ENCODE results near the gene POLR3GL.
"Not testable (repeated sequence)": the region's sequence is repeated elsewhere in the genome, so short reads cannot be mapped to it uniquely, and the experiment has no call there.

The POLR3GL gene, protein sequence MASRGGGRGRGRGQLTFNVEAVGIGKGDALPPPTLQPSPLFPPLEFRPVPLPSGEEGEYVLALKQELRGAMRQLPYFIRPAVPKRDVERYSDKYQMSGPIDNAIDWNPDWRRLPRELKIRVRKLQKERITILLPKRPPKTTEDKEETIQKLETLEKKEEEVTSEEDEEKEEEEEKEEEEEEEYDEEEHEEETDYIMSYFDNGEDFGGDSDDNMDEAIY

DNA sequence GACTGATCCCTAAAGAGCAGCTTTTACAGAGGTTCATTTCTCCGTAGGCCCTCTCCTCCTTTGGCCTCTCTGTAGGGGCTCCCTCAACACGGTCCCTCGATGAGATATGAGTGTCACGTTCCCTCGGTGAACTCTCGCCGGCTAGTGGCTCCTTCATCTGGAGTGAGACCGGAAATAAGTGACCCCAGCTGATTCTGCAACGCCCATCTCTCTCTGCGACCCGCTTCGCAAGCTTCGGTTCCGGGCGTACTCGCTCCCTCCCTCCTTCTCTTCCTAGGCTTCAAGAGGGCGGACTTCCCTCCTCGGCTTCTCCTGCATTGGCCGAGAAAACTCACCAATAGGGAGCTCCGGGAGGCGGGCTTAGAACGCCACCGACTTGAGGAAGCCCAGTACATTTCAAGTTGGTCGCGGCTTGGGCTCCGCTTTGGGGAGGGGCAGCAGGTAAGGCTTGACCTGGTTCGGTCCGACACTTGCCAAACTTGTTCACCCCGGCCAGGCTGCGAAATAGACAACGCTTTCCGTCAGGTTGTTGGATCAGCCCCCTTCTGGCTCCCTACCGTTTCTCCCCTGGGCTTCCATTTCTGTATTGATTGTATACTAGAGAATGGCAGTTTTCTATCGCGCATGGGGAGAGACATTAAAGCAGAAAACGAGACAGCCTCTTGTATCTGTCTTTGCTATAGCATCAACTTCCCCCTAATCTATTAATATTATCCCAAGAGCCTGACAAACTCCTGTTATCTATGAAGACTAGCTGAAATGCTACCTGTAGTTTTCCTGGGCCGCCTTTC is at the start of gene POLR3GL, which contains the start of gene ANKRD34A:
Gene POLR3GL (plus strand): TSS at position 363 of the 791 bp plus-strand sequence. CDS start 10,176 bp downstream, outside the sequence.
Gene ANKRD34A (minus strand): TSS at position 248 of the 791 bp plus-strand sequence. CDS start 2,816 bp downstream, outside the sequence.
- peak; percentile 84 for DNase-seq (ENCODE audit: low spot score)

GRCh38 chr1:145916745-145917144 is 47.7 kb upstream of the POLR3GL start:
- DNase-seq (ENCODE audit: low spot score): no peak

DNA sequence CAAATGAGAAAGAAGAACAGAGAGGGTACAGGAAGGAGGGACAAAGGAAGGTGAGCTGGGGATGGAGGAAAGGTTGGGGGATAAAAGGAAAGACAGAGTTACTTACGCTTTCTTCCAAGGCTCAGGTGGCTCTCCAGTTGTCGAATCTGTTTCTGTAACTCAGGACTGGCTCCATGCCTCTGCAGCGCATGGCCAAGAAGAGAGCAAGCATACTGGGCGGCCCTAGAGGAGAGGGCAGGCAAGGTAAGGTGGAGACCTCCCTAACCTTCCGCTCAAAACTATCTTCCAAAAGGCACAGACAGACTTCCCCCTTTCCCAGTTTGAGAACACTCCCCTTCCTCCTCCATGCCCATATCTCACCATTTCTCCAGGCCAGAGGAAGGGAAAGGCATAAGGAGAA is 46.9 kb upstream of the POLR3GL start:
- DNase-seq (ENCODE audit: low spot score): no peak

DNA sequence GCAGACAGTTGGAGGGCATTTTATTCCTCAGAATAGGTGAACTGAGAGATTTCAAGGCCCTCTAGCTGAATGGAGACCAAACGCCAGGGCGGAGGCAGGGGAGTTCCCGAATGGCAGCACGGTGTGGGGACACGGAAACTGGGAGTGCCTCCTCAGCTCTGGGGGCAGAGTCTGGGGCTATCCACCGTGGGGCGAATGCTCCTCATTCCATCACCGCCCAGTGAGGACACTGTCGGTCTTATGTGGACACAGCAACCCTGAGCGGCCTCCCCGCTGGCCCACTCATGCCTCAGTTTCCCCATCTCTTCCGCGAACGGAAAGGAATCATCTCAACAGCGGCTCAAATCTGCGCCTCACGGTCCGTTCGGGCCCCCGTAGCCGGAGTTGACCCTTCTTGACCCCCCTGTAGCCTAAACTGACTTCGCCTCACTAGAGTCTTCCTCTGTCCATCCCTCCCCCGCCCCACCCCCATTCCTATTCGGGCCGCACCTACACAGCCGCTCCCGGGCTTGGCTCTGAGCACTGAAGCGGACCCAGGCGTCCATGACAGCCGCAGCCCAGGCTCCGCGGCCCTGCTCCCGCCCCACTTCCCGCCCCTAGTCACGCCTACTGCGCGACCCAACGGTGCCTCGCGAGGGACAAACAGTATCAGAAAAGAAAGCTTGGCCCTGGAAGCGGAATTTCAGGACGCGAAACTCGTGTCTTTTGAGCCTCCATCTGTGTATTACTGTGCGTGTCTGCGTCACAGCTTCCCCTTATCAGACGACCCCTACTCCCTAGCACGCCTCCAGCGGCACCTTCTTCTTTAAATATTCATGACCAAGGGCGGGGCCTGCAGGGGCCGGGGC is 46.1 kb upstream of the POLR3GL start, which contains the start of gene PEX11B:
Gene PEX11B (minus strand): TSS at position 574 of the 848 bp plus-strand sequence. CDS start 29 bp downstream, at position 545.
- DNase-seq (ENCODE audit: low spot score): peak; percentile 80

DNA sequence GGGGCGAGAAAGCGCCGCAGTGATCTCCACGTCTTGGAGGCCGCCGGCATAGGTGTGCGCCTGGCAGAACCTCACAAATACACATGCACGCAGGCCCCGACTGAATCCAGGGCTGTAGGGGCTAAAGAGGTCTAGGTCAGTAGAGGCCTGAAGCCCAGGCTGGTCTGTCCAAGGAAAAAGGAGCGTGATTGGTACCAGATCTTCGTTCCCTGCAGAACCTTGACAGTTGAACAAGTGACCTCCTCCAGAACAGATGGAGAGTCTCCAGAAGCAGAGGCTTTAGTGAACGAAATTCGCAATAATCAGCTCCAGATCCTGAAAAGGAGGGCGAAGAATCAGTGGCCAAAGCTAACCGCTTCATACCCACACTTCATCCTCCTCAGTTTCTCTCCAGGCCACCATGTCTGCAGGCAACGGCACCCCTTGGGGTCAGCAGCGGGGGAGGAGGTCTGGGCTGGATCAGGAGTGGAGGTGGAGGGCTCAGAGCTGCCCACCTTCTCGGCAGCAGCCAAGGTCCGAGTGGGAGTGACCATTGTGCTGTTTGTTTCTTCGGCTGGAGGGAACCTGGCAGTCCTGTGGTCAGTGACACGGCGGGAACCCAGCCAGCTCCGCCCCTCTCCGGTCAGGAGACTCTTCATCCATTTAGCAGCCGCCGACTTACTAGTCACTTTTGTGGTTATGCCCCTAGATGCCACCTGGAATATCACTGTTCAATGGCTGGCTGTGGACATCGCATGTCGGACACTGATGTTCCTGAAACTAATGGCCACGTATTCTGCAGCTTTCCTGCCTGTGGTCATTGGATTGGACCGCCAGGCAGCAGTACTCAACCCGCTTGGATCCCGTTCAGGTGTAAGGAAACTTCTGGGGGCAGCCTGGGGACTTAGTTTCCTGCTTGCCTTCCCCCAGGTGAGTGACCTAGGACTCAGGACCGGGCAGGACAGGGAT is 45.2 kb upstream of the POLR3GL start:
- DNase-seq (ENCODE audit: low spot score): peak; percentile 33

DNA sequence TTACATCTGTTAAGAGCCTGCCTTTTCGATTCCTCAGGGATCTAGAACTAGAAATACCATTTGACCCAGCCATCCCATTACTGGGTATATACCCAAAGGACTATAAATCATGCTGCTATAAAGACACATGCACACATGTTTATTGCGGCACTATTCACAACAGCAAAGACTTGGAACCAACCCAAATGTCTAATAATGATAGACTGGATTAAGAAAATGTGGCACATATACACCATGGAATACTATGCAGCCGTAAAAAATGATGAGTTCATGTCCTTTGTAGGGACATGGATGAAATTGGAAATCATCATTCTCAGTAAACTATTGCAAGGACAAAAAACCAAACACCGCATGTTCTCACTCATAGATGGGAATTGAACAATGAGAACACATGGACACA is 44.2 kb upstream of the POLR3GL start:
- not testable (repeated sequence) for DNase-seq (ENCODE audit: low spot score)

DNA sequence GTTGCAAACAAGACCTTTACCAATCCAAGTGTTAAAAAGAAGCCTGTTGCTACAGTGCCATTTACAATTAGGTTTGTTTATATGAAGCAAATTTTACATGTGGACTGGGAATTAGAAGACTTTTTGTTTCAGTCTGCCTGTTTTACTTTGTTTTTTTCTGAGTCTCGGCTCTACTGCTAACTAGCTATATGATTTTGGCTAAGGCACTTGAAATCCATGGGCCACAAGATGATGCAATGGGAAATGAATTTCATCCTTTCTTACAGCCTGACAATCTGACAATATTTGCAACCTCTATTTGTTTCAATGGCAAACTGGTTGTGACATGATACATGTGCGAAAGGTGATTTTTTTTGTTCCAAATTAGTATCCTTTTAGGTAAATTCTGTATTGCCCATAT is 42.2 kb upstream of the POLR3GL start:
- DNase-seq (ENCODE audit: low spot score): no peak

GRCh38 chr1:145926686-145927062 is 37.8 kb upstream of the POLR3GL start:
- DNase-seq (ENCODE audit: low spot score): no peak

GRCh38 chr1:145927063-145927886 is 37.2 kb upstream of the POLR3GL start, which contains the start of gene RBM8A:
Gene RBM8A (minus strand): TSS chr1:145927484. CDS start chr1:145927426, 58 bp downstream.
- DNase-seq (ENCODE audit: low spot score): peak; percentile 96

GRCh38 chr1:145927916-145928643 is 36.4 kb upstream of the POLR3GL start:
- no peak for DNase-seq (ENCODE audit: low spot score)

GRCh38 chr1:145932522-145933009 is 31.9 kb upstream of the POLR3GL start:
- not testable (repeated sequence) for DNase-seq (ENCODE audit: low spot score)

DNA sequence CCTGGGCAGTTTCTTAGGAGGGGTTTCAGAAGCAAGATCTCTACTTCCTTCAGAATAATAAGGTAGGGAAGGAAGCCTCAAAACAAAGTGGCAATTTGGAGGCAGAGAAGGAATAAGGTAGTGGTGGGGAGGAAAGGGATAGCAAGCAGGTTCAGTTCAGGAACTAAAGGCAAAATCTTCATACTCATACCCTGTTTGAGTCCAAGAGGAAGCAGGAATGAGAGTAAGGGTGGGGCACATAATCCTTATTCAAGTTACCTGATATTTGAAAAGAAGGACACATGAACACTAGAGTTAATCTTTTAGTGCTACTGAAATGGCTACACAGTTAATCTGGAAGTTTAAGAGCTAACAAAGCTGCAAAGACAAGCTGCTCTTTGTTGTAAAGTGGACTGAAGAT is 28.8 kb upstream of the POLR3GL start:
- DNase-seq (ENCODE audit: low spot score): no peak

DNA sequence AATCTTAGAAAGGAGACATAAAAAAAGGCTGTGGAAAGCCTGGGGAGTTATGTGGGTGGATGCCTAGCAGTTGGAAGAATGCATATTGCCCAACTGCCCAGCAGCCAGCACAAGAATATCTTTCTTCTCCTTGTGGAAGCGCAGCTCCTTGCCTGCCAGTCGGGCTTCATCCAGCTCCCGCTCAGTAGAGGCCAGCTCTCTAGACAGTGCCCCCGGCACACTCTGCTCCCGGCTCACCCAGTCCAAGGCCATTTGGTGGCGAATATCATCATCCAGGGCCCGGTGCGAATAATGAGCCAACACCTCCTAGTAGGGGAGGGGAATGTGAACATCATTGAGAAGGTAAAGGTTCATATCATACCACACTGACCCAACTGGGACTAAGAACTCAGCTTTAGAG is 28.2 kb upstream of the POLR3GL start:
- DNase-seq (ENCODE audit: low spot score): no peak

- no peak for DNase-seq (ENCODE audit: low spot score)
Observed at GRCh38 chr1:145937436-145937835, 27.1 kb upstream of the POLR3GL start.

GRCh38 chr1:145942405-145942804 is 22.1 kb upstream of the POLR3GL start:
- DNase-seq (ENCODE audit: low spot score): no peak

- no peak for DNase-seq (ENCODE audit: low spot score)
Observed at GRCh38 chr1:145942871-145943270, 21.6 kb upstream of the POLR3GL start.

DNA sequence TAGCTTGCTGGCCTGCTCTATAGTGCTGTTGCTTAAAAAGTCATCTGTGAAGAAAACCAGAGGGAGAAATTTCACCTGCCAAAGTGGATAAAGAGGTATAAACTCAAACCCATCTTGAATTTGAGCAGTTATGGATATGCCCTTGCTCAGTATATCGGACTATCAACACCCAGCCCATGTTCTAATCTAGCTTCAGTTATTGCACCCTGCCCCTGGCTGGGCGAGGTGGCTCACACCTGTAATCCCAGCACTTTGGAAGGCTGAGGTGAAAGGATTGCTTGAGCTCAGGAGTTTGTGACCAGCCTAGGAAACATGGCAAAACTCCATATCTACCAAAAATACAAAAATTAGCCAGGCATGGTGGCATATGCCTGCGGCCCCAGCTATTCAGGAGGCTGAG is 20.0 kb upstream of the POLR3GL start:
- no peak for DNase-seq (ENCODE audit: low spot score)

- DNase-seq (ENCODE audit: low spot score): no peak
Observed at GRCh38 chr1:145946477-145946986, 18.0 kb upstream of the POLR3GL start.

DNA sequence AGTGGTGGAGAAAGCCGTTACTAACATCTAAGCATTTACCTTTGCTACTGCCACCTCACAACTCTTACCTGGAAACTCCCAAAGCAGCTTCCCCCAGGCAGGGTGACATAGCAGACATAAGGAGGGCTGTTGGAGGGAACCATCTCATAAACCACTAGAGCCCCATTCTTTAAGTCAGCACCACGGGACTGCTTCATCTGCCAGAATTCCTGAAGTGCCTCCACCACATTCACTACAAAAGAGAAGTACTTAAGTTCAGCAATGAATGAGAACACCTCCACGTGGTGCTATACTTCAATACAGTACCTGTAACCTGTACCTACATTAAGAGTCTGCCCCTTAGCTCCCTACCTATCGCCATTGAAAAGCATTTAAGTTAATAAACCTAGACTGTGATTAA is 16.9 kb upstream of the POLR3GL start:
- no peak for DNase-seq (ENCODE audit: low spot score)

Measured in kidney capillary endothelial cell (primary cell).